PFSK-1 (cell line): ENCODE measurements around the gene SLC39A6.

ENCODE experiments used
- FOXP2 ChIP-seq: optimal IDR thresholded peaks from 2 replicates; pipeline ENCODE3; 2011; ENCODE audit warnings: borderline replicate concordance, control low read depth, inconsistent platforms; ENCODE audit not compliant: insufficient read depth; ENCODE audit errors: extremely low read length, extremely low read depth
- SIN3A ChIP-seq: IDR thresholded peaks from 2 replicates; pipeline ENCODE4 v1.6.1; 2012; ENCODE audit warnings: mild to moderate bottlenecking, low read length, moderate library complexity, borderline replicate concordance; ENCODE audit not compliant: insufficient read depth
- TAF1 ChIP-seq: IDR thresholded peaks from 2 replicates; pipeline ENCODE4 v1.6.1; 2012; ENCODE audit warnings: low read length, control low read depth, borderline replicate concordance; ENCODE audit not compliant: insufficient read depth

- TF ChIP-seq TAF1 = no peak
- no peak for TF ChIP-seq FOXP2
- no peak for TF ChIP-seq SIN3A
These were observed 32.2 kb downstream of the SLC39A6 start for GRCh38 chr18:36096955-36097354.
